NCI-H187 (cell line): ENCODE results near the gene CASZ1.

Experiments used
- DNase-seq, 2 experiments: peaks; one replicate each; lab custom pipeline; 2025; lab: John Stamatoyannopoulos, UW

The CASZ1 gene

GRCh38 chr1:10599194-10599861, 197.1 kb downstream of the CASZ1 start:
- no peak for DNase-seq

- no peak for DNase-seq
These were observed 198.1 kb downstream of the CASZ1 start for GRCh38 chr1:10598389-10598702.

- no peak for DNase-seq
These were observed 198.7 kb downstream of the CASZ1 start for GRCh38 chr1:10597492-10598388.

GRCh38 chr1:10596780-10597179, 199.7 kb downstream of the CASZ1 start:
- no peak for DNase-seq

- DNase-seq = no peak
These were observed 201.7 kb downstream of the CASZ1 start for GRCh38 chr1:10594595-10595223.

- DNase-seq = no peak
These were observed 202.7 kb downstream of the CASZ1 start for GRCh38 chr1:10593750-10594149.

GRCh38 chr1:10592373-10592772, 204.1 kb downstream of the CASZ1 start:
- no peak for DNase-seq

- DNase-seq = no peak
These were observed 205.4 kb downstream of the CASZ1 start for GRCh38 chr1:10591010-10591409.

GRCh38 chr1:10589074-10589473, 207.4 kb downstream of the CASZ1 start:
- no peak for DNase-seq

- no peak for DNase-seq
These were observed 207.8 kb downstream of the CASZ1 start for GRCh38 chr1:10588640-10589039.
